Hepatocyte (in vitro differentiated cells): Measurements from ENCODE around the gene AKAP6.

Experiments
- CTCF ChIP-seq: fragments of 200-600 bp; sonication (generic); IDR thresholded peaks from 2 replicates; pipeline ENCODE4 v1.5.1; 2016; ENCODE audit warnings: antibody characterized with exemption, mild to moderate bottlenecking; ENCODE audit not compliant: poor library complexity
- EZH2 ChIP-seq: fragments of 200-600 bp; sonication (generic); IDR thresholded peaks from 2 replicates; pipeline ENCODE4 v1.6.1; 2016; ENCODE audit warnings: antibody characterized with exemption, mild to moderate bottlenecking, borderline replicate concordance
- EZH2phosphoT487 ChIP-seq: fragments of 200-600 bp; sonication (generic); IDR thresholded peaks from one replicate; pipeline ENCODE4 v1.6.1; 2018; ENCODE audit warnings: antibody characterized with exemption, mild to moderate bottlenecking, low read depth, moderate library complexity; ENCODE audit not compliant: unreplicated experiment, severe bottlenecking

- no peak for TF ChIP-seq EZH2
- TF ChIP-seq CTCF = no peak
- TF ChIP-seq EZH2phosphoT487 = no peak
These were observed 445.1 kb downstream of the AKAP6 start for GRCh38 chr14:32774214-32774613.
